Right lobe of liver (tissue), 6 donors: ENCODE data around the gene DGUOK. TPM values are rescaled to one million over a fixed set of nuclear protein-coding genes. Genes with fewer than 3 reads are reported as not detected.

ENCODE experiments used
- ATAC-seq, 4 donors: fragments of 200-7000 bp; cut with Tn5 transposase; one replicate each; pipeline ENCODE4 v1.9.1; 2020; ENCODE audit warnings: mild to moderate bottlenecking in 4 of 4, moderate library complexity in 4 of 4
- DNase-seq, 3 donors: peaks; one replicate each; pipeline ENCODE4 v3.0.0-alpha.2; 2020
- H3K27ac ChIP-seq, 3 donors: fragments of 200-600 bp; one replicate each; pipeline ENCODE4 v1.8.0; 2022
- H3K27me3 ChIP-seq, 2 donors: fragments of 200-600 bp; one replicate each; pipeline ENCODE4 v1.8.0; 2022
- H3K36me3 ChIP-seq, 4 donors: fragments of 200-600 bp; sonication (generic) in 1 of 4; one replicate each; pipeline versions ENCODE4 v1.5.1 to v1.8.0; 2017 to 2022; ENCODE audit warnings: control low read depth in 1 of 4
- H3K4me1 ChIP-seq, 4 donors: fragments of 200-600 bp; sonication (generic) in 1 of 4; one replicate each; pipeline versions ENCODE4 v1.5.1 to v1.8.0; 2017 to 2022; ENCODE audit warnings: control low read depth in 1 of 4
- H3K4me3 ChIP-seq, 3 donors: fragments of 200-600 bp; one replicate each; pipeline ENCODE4 v1.8.0; 2022
- H3K9me3 ChIP-seq, 4 donors: fragments of 200-600 bp; sonication (generic) in 1 of 4; one replicate each; pipeline versions ENCODE4 v1.5.1 to v1.8.0; 2017 to 2022; ENCODE audit warnings: control low read depth in 1 of 4
- CTCF ChIP-seq, 4 donors: fragments of 200-600 bp in 3 of 4; fragments of 450-650 bp in 1 of 4; IDR thresholded peaks; one replicate each; pipeline versions ENCODE4 v1.5.1 to v1.8.0; 2016 to 2022; ENCODE audit warnings: antibody characterized with exemption in 4 of 4, mild to moderate bottlenecking in 2 of 4
- POLR2A ChIP-seq: fragments of 450-650 bp; IDR thresholded peaks from one replicate; pipeline ENCODE4 v1.6.1; 2017; ENCODE audit warnings: antibody characterized with exemption, mild to moderate bottlenecking
- WGBS: methylation state at CpG from one replicate; pipeline ENCODE4 v1.1.6; 2018; ENCODE audit warnings: low coverage, low lambda C conversion rate; ENCODE audit not compliant: insufficient coverage; ENCODE audit errors: missing lambda C conversion rate; 5-methylcytosine and 5-hydroxymethylcytosine counted together
- intact Hi-C, 2 donors: fragments of 100-400 bp; cut with DNase I; formaldehyde crosslinking; loops; one replicate each; pipeline versions ENCODE4 v1.11.2 to v1.14.1; 2022
- total RNA-seq, 6 experiments: library from RNA; depleted of rRNA in 2 of 6; stranded (reverse); fragments of >200 nt in 2 of 6; fragmentation: NEBNext Ultra II Directional in 3 of 6; extraction: Animal tissue kit (Norgen Biotek cat#: 25700) in 3 of 6; gene quantifications; one replicate each; pipeline versions ENCODE4 v1.1.0 to v1.2.4, GENCODE V29; 2016 to 2023
- donor health status: DM: no; HTN: yes; CAD: no.
- donor health status: DM: no; HTN: no; CAD: no.
- donor health status: DM: no; HTN: no; CAD: no.
- donor health status: DM: no; HTN: yes; CAD: no.
- donor health status: DM: no; HTN: yes; CAD: no.

The DGUOK gene
- total RNA-seq, 6 experiments from 2014 or later = 16.6 to 33.1 (median 22.6) TPM

DNA sequence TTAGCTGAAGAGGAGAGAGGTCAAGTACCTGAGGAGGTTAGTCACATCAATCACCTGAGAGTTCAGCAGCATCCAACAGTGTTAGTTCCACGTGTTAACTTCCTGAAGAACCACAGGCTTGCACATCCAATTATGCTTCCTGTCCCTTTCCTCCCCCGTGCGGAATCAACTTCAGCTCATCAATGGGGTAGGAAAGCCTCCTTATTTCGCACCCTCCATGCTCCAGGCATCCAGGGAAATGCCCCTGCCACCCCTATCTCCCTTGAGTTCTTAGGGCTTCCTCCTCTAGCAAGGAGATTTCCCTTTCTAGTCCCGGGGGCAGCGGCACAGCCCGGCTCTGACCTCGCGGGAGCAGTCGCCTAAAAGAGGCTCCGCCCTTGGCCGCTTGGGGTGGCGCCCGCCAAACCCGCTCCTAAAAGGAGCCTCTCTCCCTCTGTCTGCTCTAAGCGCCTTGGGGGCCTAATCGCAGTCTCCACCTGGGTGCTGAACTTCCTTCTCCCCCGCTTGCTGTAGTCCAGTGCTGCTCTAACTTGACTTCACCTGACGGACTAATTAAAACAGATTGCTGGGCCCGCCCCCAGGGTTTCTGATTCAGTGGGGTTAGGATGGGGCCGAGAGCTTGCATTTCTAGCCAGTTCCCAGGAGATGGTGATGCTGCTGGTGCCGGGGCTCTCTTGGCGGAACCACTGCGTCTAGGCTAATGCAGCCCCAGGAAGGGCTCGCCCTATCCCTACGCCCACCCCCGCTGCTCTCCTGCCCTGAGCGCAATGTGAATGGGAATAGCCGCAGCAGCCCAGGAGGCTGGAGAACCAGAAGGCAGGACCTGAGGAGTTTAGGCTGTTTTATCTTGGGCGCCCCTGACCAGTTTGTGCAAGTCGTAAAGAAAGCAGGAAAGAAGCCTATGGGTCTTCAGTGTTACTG lies 54.7 kb downstream of the DGUOK start:
- no peak overlapping the region for H3K27ac ChIP-seq
- TF ChIP-seq POLR2A = no peak
- peak in 1 of 4 donors; percentile 10 for TF ChIP-seq CTCF (IDR thresholded peaks at IDR 0.05)
- H3K4me1 ChIP-seq = peaks cover 0 to 32% (median 13%) of the 10 kb centered on the region in 4 donors
- no peaks in the 10 kb centered on the region for H3K36me3 ChIP-seq
- no peaks in the 10 kb centered on the region for H3K27me3 ChIP-seq
- DNase-seq (peak; percentile 57 to 69 (median 59)), ATAC-seq (peak; percentile 20 to 62 (median 38))
- H3K9me3 ChIP-seq = no peaks in the 10 kb centered on the region
- intact Hi-C loops = no loop called here
- 8% methylated on average over 20 of the region's 31 CpGs for WGBS
- peak overlapping the region; percentile 22 to 50 (median 42) for H3K4me3 ChIP-seq

- no peaks in the 10 kb centered on the region for H3K36me3 ChIP-seq
- ATAC-seq (no peak), DNase-seq (no peak)
- H3K27ac ChIP-seq = no peak overlapping the region
- H3K4me1 ChIP-seq = peaks cover 0 to 35% (median 17%) of the 10 kb centered on the region in 4 donors
- no peaks in the 10 kb centered on the region for H3K9me3 ChIP-seq
- intact Hi-C loops = no loop called here
- no peak overlapping the region for H3K4me3 ChIP-seq
- 53% methylated on average over 4 of the region's 7 CpGs for WGBS
- H3K27me3 ChIP-seq = no peaks in the 10 kb centered on the region
- TF ChIP-seq POLR2A (no peak), CTCF (IDR thresholded peaks at IDR 0.05) (no peak)
These were observed 55.5 kb downstream of the DGUOK start for GRCh38 chr2:73982140-73982617.

- Histone ChIP-seq H3K27ac (peak overlapping the region; percentile 68 to 84 (median 70)), H3K27me3 (no peaks in the 10 kb centered on the region), H3K4me1 (peaks cover 0 to 48% (median 18%) of the 10 kb centered on the region in 4 donors), H3K9me3 (no peaks in the 10 kb centered on the region), H3K4me3 (peak overlapping the region; percentile 63 to 80 (median 73)), H3K36me3 (no peaks in the 10 kb centered on the region)
- TF ChIP-seq POLR2A = peak; percentile 42
- peak in 1 of 4 donors; percentile 10 for TF ChIP-seq CTCF (IDR thresholded peaks at IDR 0.05)
- intact Hi-C loops = no loop called here
- peak; percentile 58 to 78 (median 70) for ATAC-seq
- WGBS = 13% methylated on average over 26 of the region's 35 CpGs
- DNase-seq = peak; percentile 70 to 90 (median 90)
These were observed 56.9 kb downstream of the DGUOK start for GRCh38 chr2:73983322-73984202.

DNA sequence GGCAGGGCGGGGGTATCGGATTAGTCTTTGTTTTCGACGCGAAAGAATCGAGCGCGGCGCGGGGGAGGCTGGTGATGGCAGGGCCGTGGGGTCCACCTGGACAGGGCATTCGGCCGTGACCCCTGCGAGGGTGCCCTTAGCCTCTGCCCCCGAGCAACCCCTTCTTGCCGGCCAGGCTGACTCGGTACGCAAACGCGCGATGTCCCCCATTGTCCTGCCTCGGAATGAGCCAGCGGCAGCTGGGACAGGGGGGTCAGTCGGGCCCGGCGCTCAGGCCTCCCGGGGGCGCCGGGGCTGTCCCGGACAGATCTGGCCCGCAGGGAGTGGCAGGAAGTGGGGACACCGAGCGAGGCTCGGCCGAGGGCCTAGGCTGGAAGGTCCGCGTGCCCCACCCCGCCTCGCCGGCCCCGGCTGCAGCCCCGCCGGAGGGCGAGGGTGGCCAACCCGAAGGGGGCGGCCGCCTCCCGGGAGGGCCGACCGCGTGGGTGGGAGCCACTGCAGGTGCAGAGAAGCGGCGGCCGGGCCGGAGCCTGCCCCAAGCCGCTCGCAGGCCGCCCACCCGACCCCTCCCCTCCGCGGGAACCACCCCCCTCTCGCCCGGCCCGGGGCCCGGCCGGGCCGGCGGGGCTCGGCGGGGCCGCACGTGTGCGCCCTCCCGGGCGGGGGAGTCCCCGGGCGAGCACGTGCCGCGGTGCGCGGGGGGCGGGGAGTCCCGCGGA lies 57.7 kb downstream of the DGUOK start, which contains the start of gene TET3:
Gene TET3, plus strand, starts transcription at position 708 of the 719 bp plus-strand sequence. CDS start 1,494 bp downstream, outside the sequence.
- peak; percentile 23 to 46 (median 35) for ATAC-seq
- Histone ChIP-seq H3K27ac (peak within 1 kb of the TSS; percentile 68 to 84 (median 70)), H3K27me3 (no peaks in the 10 kb centered on the region), H3K9me3 (no peaks in the 10 kb centered on the region), H3K4me1 (peaks cover 0 to 49% (median 18%) of the 10 kb centered on the region in 4 donors), H3K4me3 (peak within 1 kb of the TSS; percentile 63 to 80 (median 73)), H3K36me3 (no peaks in the 10 kb centered on the region)
- 0% methylated on average over 12 of the region's 85 CpGs for WGBS
- DNase-seq = peak; percentile 58 to 80 (median 73)
- intact Hi-C loops = no loop called here
- no peak for TF ChIP-seq CTCF (IDR thresholded peaks at IDR 0.05)
- TF ChIP-seq POLR2A = no peak
